ENCODE measurements around the gene MIF4GD. TPM values are rescaled to one million over a fixed set of nuclear protein-coding genes. Genes with fewer than 3 reads are reported as not detected.

MIF4GD gene
- total and polyA plus RNA-seq, 9 of the 15 experiments (the other 6 are each of a cell fraction or from before 2014, with no cell fraction given): 11.8 to 63.8 (median 28.1) TPM

DNA sequence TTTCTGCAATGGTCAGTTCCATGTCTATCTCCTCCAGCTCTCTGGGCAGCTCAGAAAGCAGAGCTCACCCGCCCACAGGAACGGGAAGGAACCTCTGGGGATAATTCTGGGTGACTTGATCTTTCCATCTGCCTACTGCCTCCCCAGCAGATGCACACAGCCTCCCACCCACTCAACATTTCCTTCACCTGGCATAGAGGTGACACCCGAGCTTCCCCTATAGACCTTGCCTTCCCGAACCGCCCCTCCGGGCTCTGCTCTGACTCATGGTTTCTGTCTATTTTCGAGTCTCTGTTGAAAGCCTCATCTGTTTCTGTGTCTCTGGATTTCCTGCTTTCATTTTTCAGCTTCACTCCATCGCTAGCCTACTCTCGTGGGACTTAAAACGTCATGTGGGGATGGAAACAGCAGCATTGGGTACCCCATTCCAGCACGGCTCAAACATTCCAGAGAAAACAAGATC, 21.0 kb downstream of the MIF4GD start:
- H3K36me3 ChIP-seq (ENCODE audit: control insufficient read depth, insufficient read depth, low read length): peaks cover 26% of the 10 kb centered on the region; the same call in 2 of the 3 replicates
- H3K9me1 ChIP-seq (ENCODE audit: control insufficient read depth, insufficient read depth, low read length): peaks cover 2% of the 10 kb centered on the region
- peaks cover 4% of the 10 kb centered on the region; the same call in 1 of the 2 replicates for H4K20me1 ChIP-seq (replicated peaks; ENCODE audit: control insufficient read depth, insufficient read depth, low read length)
- H3K27ac ChIP-seq (ENCODE audit: extremely low read depth, low read depth, low read length): no peak overlapping the region
- BruUV-seq (replicated peaks): no TSS peak
- no peak overlapping the region for H3K4me2 ChIP-seq (ENCODE audit: insufficient read depth, low read length)
- H3K4me1 ChIP-seq (replicated peaks in 1 of 2; ENCODE audit: control insufficient read depth in 2 of 2, insufficient read depth in 2 of 2, low read length in 2 of 2): peaks cover 5 to 22% of the 10 kb centered on the region in 2 experiments; a peak in 4 of 5 replicates
- CTCF ChIA-PET (ENCODE audit: low intra/inter-chr PET ratio): no interaction called here
- H3K27me3 ChIP-seq (ENCODE audit: control insufficient read depth in 2 of 2, insufficient read depth in 2 of 2, low read length in 2 of 2): no peaks in the 10 kb centered on the region
- POLR2A ChIA-PET: interaction anchor here (0.7 to 6.5 kb wide), 5 partner anchors 8 to 126 kb away, joined by 3 to 85 read pairs (median 3); partner anchors contain the start of genes GGA3 and MRPS7
- H3K9me3 ChIP-seq (replicated peaks; ENCODE audit: control insufficient read depth, insufficient read depth, low read depth, low read length): no peaks in the 10 kb centered on the region
- H3K4me3 ChIP-seq: no peak overlapping the region
- 60% methylated on average over 11 of the region's 11 CpGs for WGBS (ENCODE audit: insufficient coverage, low coverage, missing lambda C conversion rate)
- TF ChIP-seq HNRNPH1 (optimal IDR thresholded peaks at IDR 0.05; ENCODE audit: low read depth, low read length) (no peak), EGR1 (conservative IDR thresholded peaks at IDR 0.05) (peak; percentile 35; the same call in 1 of the 2 replicates)
- DNase-seq (ENCODE audit: extremely low read depth in 1 of 4, low spot score in 3 of 4) (peak in 1 of 4 experiments; percentile 23), ATAC-seq (peak; percentile 45; the same call in 2 of the 3 replicates), FAIRE-seq (no peak)
- intact Hi-C loops (cut with micrococcal nuclease) (no loop called here), in situ Hi-C loops (cut with MboI) (no loop called here)
- no peak overlapping the region for H2AFZ ChIP-seq (ENCODE audit: low read depth, low read length)
- H3K79me2 ChIP-seq (ENCODE audit: control insufficient read depth, insufficient read depth, low read length): peaks cover 47% of the 10 kb centered on the region
- 0 out of 4 replicates have a peak overlapping the region, but pooled peaks of 1 of the 2 experiments have one; percentile 27 for H3K9ac ChIP-seq (ENCODE audit: insufficient read depth in 1 of 2, low read depth in 2 of 2, low read length in 2 of 2)

DNA sequence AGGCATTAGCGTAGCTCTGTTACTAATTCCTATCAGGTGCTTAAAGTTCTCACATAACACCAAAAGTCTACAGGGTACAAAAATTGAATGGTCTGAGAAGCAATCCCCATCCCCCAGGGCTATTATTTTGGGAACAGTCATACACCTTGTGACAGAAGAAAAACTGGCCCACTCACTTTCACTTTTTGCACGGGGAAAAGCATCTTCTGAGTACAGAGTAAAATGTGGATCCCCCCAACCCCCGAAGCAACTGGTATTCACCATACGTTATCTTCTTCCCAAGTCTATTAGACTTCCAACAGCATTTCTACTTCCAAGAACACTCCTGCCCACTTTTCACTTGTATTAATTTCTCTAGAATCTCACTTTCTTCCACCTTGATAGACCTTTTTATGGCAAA, 21.5 kb downstream of the MIF4GD start:
- peaks cover 2% of the 10 kb centered on the region for H3K9me1 ChIP-seq (ENCODE audit: control insufficient read depth, insufficient read depth, low read length)
- H3K27me3 ChIP-seq (ENCODE audit: control insufficient read depth in 2 of 2, insufficient read depth in 2 of 2, low read length in 2 of 2): no peaks in the 10 kb centered on the region
- POLR2A ChIA-PET: interaction anchor here (0.7 to 6.5 kb wide), 6 partner anchors 10 to 152 kb away, joined by 3 to 85 read pairs (median 4); partner anchors contain the start of genes GGA3, MRPS7 and SLC25A19
- H3K27ac ChIP-seq (ENCODE audit: extremely low read depth, low read depth, low read length): no peak overlapping the region
- H3K4me2 ChIP-seq (ENCODE audit: insufficient read depth, low read length): no peak overlapping the region
- ATAC-seq (no peak), FAIRE-seq (no peak), DNase-seq (ENCODE audit: extremely low read depth in 1 of 4, low spot score in 3 of 4) (no peak)
- H3K9me3 ChIP-seq (replicated peaks; ENCODE audit: control insufficient read depth, insufficient read depth, low read depth, low read length): no peaks in the 10 kb centered on the region
- TF ChIP-seq SPI1 (IDR thresholded peaks at IDR 0.05; ENCODE audit: borderline replicate concordance, low read depth, low read length): no peak
- TF ChIP-seq MTA2 (IDR thresholded peaks at IDR 0.05; ENCODE audit: low read depth): no peak
- no peak for TF ChIP-seq ZNF354B (CRISPR knock-in tag; IDR thresholded peaks at IDR 0.05)
- no peak for TF ChIP-seq SMARCA5 (IDR thresholded peaks at IDR 0.05)
- TF ChIP-seq HLTF (IDR thresholded peaks at IDR 0.05): no peak
- TF ChIP-seq RAD21 (CRISPR knock-in tag; conservative IDR thresholded peaks at IDR 0.05 in 1 of 2, IDR thresholded peaks at IDR 0.05 in 1 of 2): no peak
- TF ChIP-seq MAFF (IDR thresholded peaks at IDR 0.05; ENCODE audit: low read length): no peak
- TF ChIP-seq PBX2 (CRISPR knock-in tag; IDR thresholded peaks at IDR 0.05; ENCODE audit: low read depth): no peak
- TF ChIP-seq PBX2 (tag; conservative IDR thresholded peaks at IDR 0.05; ENCODE audit: low read depth): no peak
- H3K4me3 ChIP-seq: no peak overlapping the region
- H4K20me1 ChIP-seq (replicated peaks; ENCODE audit: control insufficient read depth, insufficient read depth, low read length): peaks cover 9% of the 10 kb centered on the region; the same call in 1 of the 2 replicates
- no peak overlapping the region for H3K9ac ChIP-seq (ENCODE audit: insufficient read depth in 1 of 2, low read depth in 2 of 2, low read length in 2 of 2)
- peaks cover 31% of the 10 kb centered on the region; the same call in 2 of the 3 replicates for H3K36me3 ChIP-seq (ENCODE audit: control insufficient read depth, insufficient read depth, low read length)
- H2AFZ ChIP-seq (ENCODE audit: low read depth, low read length): no peak overlapping the region
- intact Hi-C loops (cut with micrococcal nuclease): no loop called here
- BruUV-seq (replicated peaks): no TSS peak
- CTCF ChIA-PET (ENCODE audit: low intra/inter-chr PET ratio): no interaction called here
- peaks cover 47% of the 10 kb centered on the region for H3K79me2 ChIP-seq (ENCODE audit: control insufficient read depth, insufficient read depth, low read length)
- in situ Hi-C loops (cut with MboI): no loop called here
- WGBS (ENCODE audit: insufficient coverage, low coverage, missing lambda C conversion rate): 68% methylated on average over 4 of the region's 4 CpGs
- H3K4me1 ChIP-seq (replicated peaks in 1 of 2; ENCODE audit: control insufficient read depth in 2 of 2, insufficient read depth in 2 of 2, low read length in 2 of 2): peaks cover 8 to 22% of the 10 kb centered on the region in 2 experiments; a peak in 4 of 5 replicates

All from K562 (cell line).